ENCODE data around the gene FERMT3.

GRCh38 chr11:64227405-64227956 is 21.0 kb downstream of the FERMT3 start:
- TF ChIP-seq CTCF (conservative IDR thresholded peaks at IDR 0.05 in 1 of 2, IDR thresholded peaks at IDR 0.05 in 1 of 2; ENCODE audit: low read depth in 1 of 2, low read length in 2 of 2) (no peak), EZH2 (IDR thresholded peaks at IDR 0.05; ENCODE audit: low read length, missing control alignments) (no peak)

Data from fibroblast of lung (primary cell).